ENCODE results near the gene TPP1. TPM values are rescaled to one million over a fixed set of nuclear protein-coding genes. Genes with fewer than 3 reads are reported as not detected.
A peak's percentile ranks its signal among the peaks of the same experiment; 100 is the strongest.

The TPP1 gene
- total and polyA plus RNA-seq, 4 donors, result 52.8 to 108 (median 86.5) TPM

DNA sequence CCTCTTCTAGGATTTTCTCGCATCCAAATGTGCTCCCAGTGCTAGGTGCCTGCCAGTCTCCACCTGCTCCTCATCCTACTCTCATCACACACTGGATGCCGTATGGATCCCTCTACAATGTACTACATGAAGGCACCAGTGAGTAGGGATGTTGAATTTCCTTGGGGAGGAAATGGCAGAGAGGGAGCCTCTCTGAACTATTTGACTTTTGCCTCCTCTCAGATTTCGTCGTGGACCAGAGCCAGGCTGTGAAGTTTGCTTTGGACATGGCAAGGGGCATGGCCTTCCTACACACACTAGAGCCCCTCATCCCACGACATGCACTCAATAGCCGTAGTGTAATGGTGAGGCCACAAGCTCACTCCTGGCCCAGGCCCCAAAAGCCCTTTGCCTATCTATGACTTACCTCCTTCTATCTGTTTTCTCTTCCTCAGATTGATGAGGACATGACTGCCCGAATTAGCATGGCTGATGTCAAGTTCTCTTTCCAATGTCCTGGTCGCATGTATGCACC lies 9.7 kb downstream of the TPP1 start:
- peak; percentile 29 for DNase-seq (ENCODE audit: low spot score)
- Histone ChIP-seq H3K27ac (ENCODE audit: low read depth in 1 of 2, low read length in 2 of 2) (no peak overlapping the region), H3K4me3 (ENCODE audit: low read depth in 1 of 3, low read length in 3 of 3) (no peak overlapping the region), H3K4me1 (ENCODE audit: control insufficient read depth in 4 of 4, insufficient read depth in 4 of 4, low read length in 3 of 4) (peaks cover 3 to 47% (median 34%) of the 10 kb centered on the region in 4 donors), H3K27me3 (ENCODE audit: control insufficient read depth in 4 of 4, insufficient read depth in 4 of 4, low read length in 3 of 4) (no peaks in the 10 kb centered on the region), H3K36me3 (ENCODE audit: control insufficient read depth in 4 of 4, insufficient read depth in 3 of 4, low read depth in 1 of 4, low read length in 3 of 4) (peaks cover 9 to 30% (median 28%) of the 10 kb centered on the region in 4 donors), H3K9me3 (ENCODE audit: control insufficient read depth in 4 of 4, low read length in 3 of 4) (no peaks in the 10 kb centered on the region), H3K9ac (ENCODE audit: low read depth in 1 of 2, low read length in 2 of 2) (no peak overlapping the region)
- TF ChIP-seq, protein P1, sequence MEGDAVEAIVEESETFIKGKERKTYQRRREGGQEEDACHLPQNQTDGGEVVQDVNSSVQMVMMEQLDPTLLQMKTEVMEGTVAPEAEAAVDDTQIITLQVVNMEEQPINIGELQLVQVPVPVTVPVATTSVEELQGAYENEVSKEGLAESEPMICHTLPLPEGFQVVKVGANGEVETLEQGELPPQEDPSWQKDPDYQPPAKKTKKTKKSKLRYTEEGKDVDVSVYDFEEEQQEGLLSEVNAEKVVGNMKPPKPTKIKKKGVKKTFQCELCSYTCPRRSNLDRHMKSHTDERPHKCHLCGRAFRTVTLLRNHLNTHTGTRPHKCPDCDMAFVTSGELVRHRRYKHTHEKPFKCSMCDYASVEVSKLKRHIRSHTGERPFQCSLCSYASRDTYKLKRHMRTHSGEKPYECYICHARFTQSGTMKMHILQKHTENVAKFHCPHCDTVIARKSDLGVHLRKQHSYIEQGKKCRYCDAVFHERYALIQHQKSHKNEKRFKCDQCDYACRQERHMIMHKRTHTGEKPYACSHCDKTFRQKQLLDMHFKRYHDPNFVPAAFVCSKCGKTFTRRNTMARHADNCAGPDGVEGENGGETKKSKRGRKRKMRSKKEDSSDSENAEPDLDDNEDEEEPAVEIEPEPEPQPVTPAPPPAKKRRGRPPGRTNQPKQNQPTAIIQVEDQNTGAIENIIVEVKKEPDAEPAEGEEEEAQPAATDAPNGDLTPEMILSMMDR (IDR thresholded peaks at IDR 0.05; ENCODE audit: low read depth, low read length, missing input control), result no peak
- no peak for TF ChIP-seq FOXA2 (IDR thresholded peaks at IDR 0.05)
- TF ChIP-seq TAF1 (conservative IDR thresholded peaks at IDR 0.05), result no peak
- TF ChIP-seq, protein P2, sequence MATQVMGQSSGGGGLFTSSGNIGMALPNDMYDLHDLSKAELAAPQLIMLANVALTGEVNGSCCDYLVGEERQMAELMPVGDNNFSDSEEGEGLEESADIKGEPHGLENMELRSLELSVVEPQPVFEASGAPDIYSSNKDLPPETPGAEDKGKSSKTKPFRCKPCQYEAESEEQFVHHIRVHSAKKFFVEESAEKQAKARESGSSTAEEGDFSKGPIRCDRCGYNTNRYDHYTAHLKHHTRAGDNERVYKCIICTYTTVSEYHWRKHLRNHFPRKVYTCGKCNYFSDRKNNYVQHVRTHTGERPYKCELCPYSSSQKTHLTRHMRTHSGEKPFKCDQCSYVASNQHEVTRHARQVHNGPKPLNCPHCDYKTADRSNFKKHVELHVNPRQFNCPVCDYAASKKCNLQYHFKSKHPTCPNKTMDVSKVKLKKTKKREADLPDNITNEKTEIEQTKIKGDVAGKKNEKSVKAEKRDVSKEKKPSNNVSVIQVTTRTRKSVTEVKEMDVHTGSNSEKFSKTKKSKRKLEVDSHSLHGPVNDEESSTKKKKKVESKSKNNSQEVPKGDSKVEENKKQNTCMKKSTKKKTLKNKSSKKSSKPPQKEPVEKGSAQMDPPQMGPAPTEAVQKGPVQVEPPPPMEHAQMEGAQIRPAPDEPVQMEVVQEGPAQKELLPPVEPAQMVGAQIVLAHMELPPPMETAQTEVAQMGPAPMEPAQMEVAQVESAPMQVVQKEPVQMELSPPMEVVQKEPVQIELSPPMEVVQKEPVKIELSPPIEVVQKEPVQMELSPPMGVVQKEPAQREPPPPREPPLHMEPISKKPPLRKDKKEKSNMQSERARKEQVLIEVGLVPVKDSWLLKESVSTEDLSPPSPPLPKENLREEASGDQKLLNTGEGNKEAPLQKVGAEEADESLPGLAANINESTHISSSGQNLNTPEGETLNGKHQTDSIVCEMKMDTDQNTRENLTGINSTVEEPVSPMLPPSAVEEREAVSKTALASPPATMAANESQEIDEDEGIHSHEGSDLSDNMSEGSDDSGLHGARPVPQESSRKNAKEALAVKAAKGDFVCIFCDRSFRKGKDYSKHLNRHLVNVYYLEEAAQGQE (IDR thresholded peaks at IDR 0.05), result no peak
- no peak for TF ChIP-seq SP1 (IDR thresholded peaks at IDR 0.05)
- no peak for TF ChIP-seq ZBTB33 (IDR thresholded peaks at IDR 0.05)
- no peak for TF ChIP-seq RAD21 (IDR thresholded peaks at IDR 0.05)
- 84% methylated on average over 8 of the region's 8 CpGs for WGBS

DNA sequence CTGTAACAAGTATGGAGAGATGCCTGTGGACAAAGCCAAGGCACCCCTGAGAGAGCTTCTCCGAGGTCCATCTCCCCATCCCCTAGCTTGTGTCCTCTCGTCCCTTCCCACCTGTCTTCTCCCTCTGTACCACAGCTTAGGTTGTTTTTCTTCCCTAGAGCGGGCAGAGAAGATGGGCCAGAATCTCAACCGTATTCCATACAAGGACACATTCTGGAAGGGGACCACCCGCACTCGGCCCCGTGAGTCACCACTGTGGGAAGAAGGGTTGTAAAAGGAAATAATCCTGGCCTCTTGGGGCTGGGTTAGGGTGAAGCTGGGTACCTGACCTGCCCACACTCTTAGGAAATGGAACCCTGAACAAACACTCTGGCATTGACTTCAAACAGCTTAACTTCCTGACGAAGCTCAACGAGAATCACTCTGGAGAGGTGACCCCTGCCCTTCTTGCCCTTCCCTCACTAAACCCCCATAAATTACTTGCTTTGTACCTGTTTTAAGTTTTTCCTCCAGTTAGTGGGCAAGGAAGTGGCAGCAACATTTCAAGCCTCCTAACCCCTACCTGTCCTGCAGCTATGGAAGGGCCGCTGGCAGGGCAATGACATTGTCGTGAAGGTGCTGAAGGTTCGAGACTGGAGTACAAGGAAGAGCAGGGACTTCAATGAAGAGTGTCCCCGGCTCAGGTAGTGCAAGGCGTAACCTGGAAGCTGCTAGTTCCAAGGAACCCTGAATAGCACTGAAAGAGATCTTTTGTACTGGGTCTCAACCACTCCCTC lies 10.3 kb downstream of the TPP1 start:
- H3K36me3 ChIP-seq (ENCODE audit: control insufficient read depth in 4 of 4, insufficient read depth in 3 of 4, low read depth in 1 of 4, low read length in 3 of 4), result peaks cover 7 to 30% (median 27%) of the 10 kb centered on the region in 4 donors
- no peak overlapping the region for H3K9ac ChIP-seq (ENCODE audit: low read depth in 1 of 2, low read length in 2 of 2)
- H3K27ac ChIP-seq (ENCODE audit: low read depth in 1 of 2, low read length in 2 of 2), result no peak overlapping the region
- peaks cover 3 to 52% (median 37%) of the 10 kb centered on the region in 4 donors for H3K4me1 ChIP-seq (ENCODE audit: control insufficient read depth in 4 of 4, insufficient read depth in 4 of 4, low read length in 3 of 4)
- no peaks in the 10 kb centered on the region for H3K27me3 ChIP-seq (ENCODE audit: control insufficient read depth in 4 of 4, insufficient read depth in 4 of 4, low read length in 3 of 4)
- no peaks in the 10 kb centered on the region for H3K9me3 ChIP-seq (ENCODE audit: control insufficient read depth in 4 of 4, low read length in 3 of 4)
- 92% methylated on average over 14 of the region's 14 CpGs for WGBS
- no peak for TF ChIP-seq ZBTB33 (IDR thresholded peaks at IDR 0.05)
- TF ChIP-seq NR2F2 (IDR thresholded peaks at IDR 0.05), result no peak
- no peak for TF ChIP-seq HNF4A (conservative IDR thresholded peaks at IDR 0.05)
- TF ChIP-seq, protein P1 (IDR thresholded peaks at IDR 0.05; ENCODE audit: low read depth, low read length, missing input control), result no peak
- TF ChIP-seq SP1 (IDR thresholded peaks at IDR 0.05), result no peak
- no peak for TF ChIP-seq RAD21 (IDR thresholded peaks at IDR 0.05)
- peak; percentile 22 for DNase-seq (ENCODE audit: low spot score)
- no peak overlapping the region for H3K4me3 ChIP-seq (ENCODE audit: low read depth in 1 of 3, low read length in 3 of 3)

All from liver (tissue), 9 donors.